Hepatocyte (in vitro differentiated cells): ENCODE measurements around the gene TWNK. TPM values are rescaled to one million over a fixed set of nuclear protein-coding genes. Genes with fewer than 3 reads are reported as not detected.

Experiments used
- DNase-seq: peaks from one replicate; pipeline ENCODE4 v3.0.0-alpha.2; 2016; ENCODE audit warnings: low spot score
- H2AFZ ChIP-seq: fragments of 200-600 bp; sonication (generic); 2 replicates; pipeline ENCODE4 v1.6.0; 2016; ENCODE audit warnings: antibody characterized with exemption, mild to moderate bottlenecking
- H3K27ac ChIP-seq: fragments of 200-600 bp; sonication (generic); 2 replicates; pipeline ENCODE4 v1.5.1; 2016; ENCODE audit warnings: mild to moderate bottlenecking
- H3K27me3 ChIP-seq: fragments of 200-600 bp; sonication (generic); 2 replicates; pipeline ENCODE4 v1.6.1; 2016
- H3K36me3 ChIP-seq: fragments of 200-600 bp; sonication (generic); replicated peaks from 2 replicates; pipeline ENCODE4 v1.5.1; 2016; ENCODE audit warnings: low read depth; ENCODE audit not compliant: insufficient read depth
- H3K4me1 ChIP-seq: fragments of 200-600 bp; sonication (generic); 2 replicates; pipeline ENCODE4 v1.5.1; 2016; ENCODE audit warnings: mild to moderate bottlenecking, moderate library complexity; ENCODE audit not compliant: insufficient read depth
- H3K4me2 ChIP-seq: fragments of 200-600 bp; sonication (generic); 2 replicates; pipeline ENCODE4 v1.6.0; 2016
- H3K4me3 ChIP-seq: fragments of 200-600 bp; sonication (generic); 2 replicates; pipeline ENCODE4 v1.5.1; 2016; ENCODE audit warnings: mild to moderate bottlenecking
- H3K79me2 ChIP-seq: fragments of 200-600 bp; sonication (generic); 2 replicates; pipeline ENCODE4 v1.6.0; 2017; ENCODE audit warnings: mild to moderate bottlenecking
- H3K9me2 ChIP-seq: fragments of 200-600 bp; sonication (generic); replicated peaks from 2 replicates; pipeline ENCODE4 v1.6.0; 2017; ENCODE audit warnings: mild to moderate bottlenecking; ENCODE audit not compliant: insufficient read depth
- H3K9me3 ChIP-seq: fragments of 200-600 bp; sonication (generic); 2 replicates; pipeline ENCODE4 v1.5.1; 2016; ENCODE audit warnings: low read depth, mild to moderate bottlenecking
- H4K20me1 ChIP-seq: fragments of 200-600 bp; sonication (generic); 2 replicates; pipeline ENCODE4 v1.6.0; 2016; ENCODE audit warnings: mild to moderate bottlenecking; ENCODE audit not compliant: insufficient read depth, poor library complexity, severe bottlenecking
- EZH2 ChIP-seq: fragments of 200-600 bp; sonication (generic); IDR thresholded peaks from 2 replicates; pipeline ENCODE4 v1.6.1; 2016; ENCODE audit warnings: antibody characterized with exemption, mild to moderate bottlenecking, borderline replicate concordance
- EZH2phosphoT487 ChIP-seq: fragments of 200-600 bp; sonication (generic); IDR thresholded peaks from one replicate; pipeline ENCODE4 v1.6.1; 2018; ENCODE audit warnings: antibody characterized with exemption, mild to moderate bottlenecking, low read depth, moderate library complexity; ENCODE audit not compliant: unreplicated experiment, severe bottlenecking
- WGBS: methylation state at CpG from one replicate; pipeline ENCODE4 v1.1.6; 2016; ENCODE audit warnings: low lambda C conversion rate; ENCODE audit errors: missing lambda C conversion rate; 5-methylcytosine and 5-hydroxymethylcytosine counted together
- polyA plus RNA-seq: library from polyadenylated mRNA; unstranded; fragments of >200 nt; fragmentation: Nextera tagmentation; extraction: Ambion mirVana; gene quantifications from 2 replicates; pipeline ENCODE4 v1.2.1, GENCODE V29; 2016
- total RNA-seq: library from RNA; depleted of rRNA; stranded (reverse); fragments of >200 nt; gene quantifications from 2 replicates; pipeline ENCODE4 v1.2.3, GENCODE V29; 2014
- TF ChIP-seq, protein P1 (sequence below): fragments of 200-600 bp; sonication (generic); IDR thresholded peaks from 2 replicates; pipeline ENCODE4 v1.5.1; 2016; ENCODE audit warnings: antibody characterized with exemption, mild to moderate bottlenecking; ENCODE audit not compliant: poor library complexity

Gene TWNK
- total and polyA plus RNA-seq, 2 experiments from 2014 or later, result 4.0 to 5.0 TPM

DNA sequence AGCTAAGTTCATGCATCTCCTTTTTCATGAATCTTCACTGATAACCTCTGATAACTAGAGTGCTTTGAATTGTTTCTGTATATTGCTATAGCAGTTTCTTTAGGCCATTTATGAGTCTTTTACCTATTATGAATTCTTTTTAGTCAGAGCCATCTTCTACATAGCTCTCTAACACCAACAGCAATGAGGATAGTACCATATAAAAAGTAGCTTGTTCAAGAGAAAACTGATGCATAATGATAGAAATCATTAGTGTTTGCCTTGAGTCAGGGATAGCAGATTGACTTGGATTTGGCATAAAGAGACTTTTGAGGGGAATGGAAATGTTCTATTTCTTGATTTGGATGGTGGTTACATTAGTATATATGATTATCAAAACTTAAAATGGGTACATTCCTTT is 43.8 kb upstream of the TWNK start:
- H3K4me2 ChIP-seq, result no peak overlapping the region
- H4K20me1 ChIP-seq, result no peaks in the 10 kb centered on the region
- no peaks in the 10 kb centered on the region for H3K36me3 ChIP-seq
- no peaks in the 10 kb centered on the region for H3K4me1 ChIP-seq
- no peaks in the 10 kb centered on the region for H3K9me3 ChIP-seq
- H3K27me3 ChIP-seq, result no peaks in the 10 kb centered on the region
- H3K4me3 ChIP-seq, result no peak overlapping the region
- no peak for TF ChIP-seq EZH2phosphoT487
- no peak for TF ChIP-seq EZH2
- TF ChIP-seq, protein P1, sequence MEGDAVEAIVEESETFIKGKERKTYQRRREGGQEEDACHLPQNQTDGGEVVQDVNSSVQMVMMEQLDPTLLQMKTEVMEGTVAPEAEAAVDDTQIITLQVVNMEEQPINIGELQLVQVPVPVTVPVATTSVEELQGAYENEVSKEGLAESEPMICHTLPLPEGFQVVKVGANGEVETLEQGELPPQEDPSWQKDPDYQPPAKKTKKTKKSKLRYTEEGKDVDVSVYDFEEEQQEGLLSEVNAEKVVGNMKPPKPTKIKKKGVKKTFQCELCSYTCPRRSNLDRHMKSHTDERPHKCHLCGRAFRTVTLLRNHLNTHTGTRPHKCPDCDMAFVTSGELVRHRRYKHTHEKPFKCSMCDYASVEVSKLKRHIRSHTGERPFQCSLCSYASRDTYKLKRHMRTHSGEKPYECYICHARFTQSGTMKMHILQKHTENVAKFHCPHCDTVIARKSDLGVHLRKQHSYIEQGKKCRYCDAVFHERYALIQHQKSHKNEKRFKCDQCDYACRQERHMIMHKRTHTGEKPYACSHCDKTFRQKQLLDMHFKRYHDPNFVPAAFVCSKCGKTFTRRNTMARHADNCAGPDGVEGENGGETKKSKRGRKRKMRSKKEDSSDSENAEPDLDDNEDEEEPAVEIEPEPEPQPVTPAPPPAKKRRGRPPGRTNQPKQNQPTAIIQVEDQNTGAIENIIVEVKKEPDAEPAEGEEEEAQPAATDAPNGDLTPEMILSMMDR, result no peak
- H2AFZ ChIP-seq, result no peak overlapping the region
- no peaks in the 10 kb centered on the region for H3K9me2 ChIP-seq
- no peak for DNase-seq
- H3K27ac ChIP-seq, result no peak overlapping the region
- no peaks in the 10 kb centered on the region for H3K79me2 ChIP-seq

DNA sequence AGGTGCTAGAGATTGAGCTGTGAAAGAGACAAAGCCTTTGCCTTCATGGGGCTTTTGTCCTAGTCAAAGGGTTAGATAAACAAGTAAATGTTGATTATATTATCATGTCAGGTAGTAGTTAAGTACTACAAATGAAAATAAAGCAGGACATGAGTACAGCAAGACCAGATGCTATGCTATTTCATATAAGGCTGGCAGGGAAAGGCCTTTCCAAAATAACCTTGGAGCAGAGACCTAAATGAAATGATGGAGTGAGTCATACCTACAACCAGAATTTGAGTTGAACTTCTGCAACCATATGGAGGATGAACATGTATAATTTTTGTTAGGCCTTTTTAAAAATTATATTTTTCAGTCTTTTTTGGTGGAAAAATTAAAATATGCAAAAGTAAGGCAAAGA is 41.6 kb upstream of the TWNK start:
- no peak overlapping the region for H3K4me2 ChIP-seq
- no peak overlapping the region for H3K4me3 ChIP-seq
- no peak overlapping the region for H2AFZ ChIP-seq
- no peaks in the 10 kb centered on the region for H3K4me1 ChIP-seq
- no peaks in the 10 kb centered on the region for H3K9me3 ChIP-seq
- H3K36me3 ChIP-seq, result peaks cover 5% of the 10 kb centered on the region
- no peak for TF ChIP-seq EZH2phosphoT487
- TF ChIP-seq, protein P1, result no peak
- H3K27me3 ChIP-seq, result no peaks in the 10 kb centered on the region
- H3K79me2 ChIP-seq, result no peaks in the 10 kb centered on the region
- no peaks in the 10 kb centered on the region for H3K9me2 ChIP-seq
- no peak overlapping the region for H3K27ac ChIP-seq
- no peaks in the 10 kb centered on the region for H4K20me1 ChIP-seq
- no peak for DNase-seq

DNA sequence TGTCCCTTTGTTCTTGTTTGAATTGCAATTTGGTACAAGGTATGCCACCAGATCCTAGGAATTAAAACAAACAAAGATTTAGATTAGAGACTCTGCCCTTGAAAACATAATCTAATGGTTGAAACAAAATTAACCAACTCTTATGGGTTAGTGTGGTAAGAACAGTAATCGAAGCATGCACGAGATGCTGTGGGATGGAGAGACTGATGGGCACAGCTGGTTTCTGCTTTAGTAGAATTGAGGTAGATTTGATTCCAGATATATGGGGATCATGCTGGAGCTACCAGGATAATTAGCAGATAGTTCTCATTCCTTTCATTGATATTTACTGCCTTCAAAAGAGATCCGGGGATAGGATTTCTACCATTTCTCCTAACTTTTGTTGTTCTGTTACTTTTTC is 38.4 kb upstream of the TWNK start:
- Histone ChIP-seq H4K20me1 (no peaks in the 10 kb centered on the region), H3K4me3 (no peak overlapping the region), H3K27ac (no peak overlapping the region), H3K4me2 (no peak overlapping the region), H2AFZ (no peak overlapping the region), H3K9me2 (no peaks in the 10 kb centered on the region), H3K27me3 (no peaks in the 10 kb centered on the region), H3K79me2 (no peaks in the 10 kb centered on the region), H3K9me3 (no peaks in the 10 kb centered on the region), H3K4me1 (no peaks in the 10 kb centered on the region), H3K36me3 (peaks cover 5% of the 10 kb centered on the region)
- 95% methylated on average over 3 of the region's 3 CpGs for WGBS
- no peak for DNase-seq
- TF ChIP-seq EZH2phosphoT487 (no peak), EZH2 (no peak)
- TF ChIP-seq, protein P1, result no peak

DNA sequence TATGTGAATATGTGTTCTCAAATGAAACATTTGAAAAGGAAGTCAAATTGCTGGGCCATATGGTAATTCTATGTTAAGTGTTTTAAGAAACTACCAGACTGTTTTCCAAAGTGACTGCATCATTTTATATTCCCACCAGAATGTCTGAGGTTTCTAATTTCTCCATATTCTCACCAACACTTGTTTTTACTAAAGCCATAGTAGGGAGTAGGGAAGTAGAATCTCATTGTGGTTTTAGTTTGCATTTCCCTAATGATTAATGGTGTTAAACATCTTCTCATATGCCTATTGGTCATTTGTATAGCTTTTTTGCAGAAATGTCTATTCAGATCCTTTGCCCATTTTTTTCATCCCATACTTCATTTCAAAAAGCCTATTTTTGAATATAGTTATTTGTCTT is 27.1 kb upstream of the TWNK start:
- H3K36me3 ChIP-seq, result no peaks in the 10 kb centered on the region
- peaks cover 6% of the 10 kb centered on the region for H3K4me1 ChIP-seq
- no peak overlapping the region for H2AFZ ChIP-seq
- H3K27me3 ChIP-seq, result no peaks in the 10 kb centered on the region
- no peak overlapping the region for H3K27ac ChIP-seq
- TF ChIP-seq EZH2phosphoT487, result no peak
- H3K79me2 ChIP-seq, result no peaks in the 10 kb centered on the region
- no peak overlapping the region for H3K4me2 ChIP-seq
- no peak for DNase-seq
- H3K4me3 ChIP-seq, result no peak overlapping the region
- no peaks in the 10 kb centered on the region for H4K20me1 ChIP-seq
- H3K9me2 ChIP-seq, result no peaks in the 10 kb centered on the region
- no peaks in the 10 kb centered on the region for H3K9me3 ChIP-seq
